ENCODE results near the gene BBOX1. TPM values are rescaled to one million over a fixed set of nuclear protein-coding genes. Genes with fewer than 3 reads are reported as not detected.

Gene BBOX1
- total and polyA plus RNA-seq, 2 of the 8 experiments (the other 6 are each of a cell fraction or from before 2014, with no cell fraction given), result not detected

DNA sequence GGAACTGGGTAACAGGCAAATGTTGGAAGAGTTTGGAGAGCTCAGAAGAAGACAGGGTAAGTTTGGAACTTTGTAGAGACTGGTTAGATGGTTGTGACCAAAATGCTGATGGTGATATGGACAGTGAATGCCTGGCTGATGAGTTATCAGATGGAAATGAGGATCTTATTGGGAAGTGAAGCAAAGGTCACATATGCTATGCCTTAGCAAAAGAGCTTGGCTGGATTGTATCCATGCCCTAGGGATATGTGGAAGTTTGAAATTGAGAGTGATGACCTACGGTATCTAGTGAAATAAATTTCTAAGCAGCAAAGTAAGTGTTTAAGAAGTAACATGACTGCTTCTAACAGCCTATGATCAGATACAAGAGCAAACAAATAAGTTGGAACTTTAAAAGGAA lies 17.8 kb downstream of the BBOX1 start:
- TF ChIP-seq YY1 (IDR thresholded peaks at IDR 0.05; ENCODE audit: low read depth, low read length) (no peak), RAD21 (IDR thresholded peaks at IDR 0.05 in 1 of 2, conservative IDR thresholded peaks at IDR 0.05 in 1 of 2; ENCODE audit: low read depth in 2 of 2, low read length in 2 of 2) (no peak), CBX5 (IDR thresholded peaks at IDR 0.05; ENCODE audit: low read depth, low read length) (no peak), JUN (IDR thresholded peaks at IDR 0.05; ENCODE audit: low read depth, low read length) (no peak), E2F6 (IDR thresholded peaks at IDR 0.05) (no peak), POU5F1 (IDR thresholded peaks at IDR 0.05; ENCODE audit: low read depth, low read length) (no peak), SRF (IDR thresholded peaks at IDR 0.05; ENCODE audit: low read depth, low read length) (no peak), RXRA (IDR thresholded peaks at IDR 0.05; ENCODE audit: insufficient read depth, low read depth, low read length) (no peak), KDM5A (IDR thresholded peaks at IDR 0.05; ENCODE audit: low read length) (no peak)
- Histone ChIP-seq H3K79me1 (ENCODE audit: low read depth, low read length) (no peaks in the 10 kb centered on the region), H3K56ac (replicated peaks; ENCODE audit: insufficient read length, low read depth, low read length) (no peak overlapping the region), H4K20me1 (replicated peaks in 1 of 2; ENCODE audit: control insufficient read depth in 1 of 2, insufficient read depth in 2 of 2, low read length in 2 of 2) (no peaks in the 10 kb centered on the region), H2BK5ac (ENCODE audit: low read depth, low read length) (no peak overlapping the region), H3K23me2 (ENCODE audit: low read depth, low read length) (no peaks in the 10 kb centered on the region), H3K4ac (replicated peaks; ENCODE audit: insufficient read length, low read depth, low read length) (no peak overlapping the region), H3K4me3 (ENCODE audit: extremely low read depth in 1 of 4, insufficient read depth in 2 of 4, low read depth in 3 of 4, low read length in 4 of 4) (no peak overlapping the region), H4K5ac (ENCODE audit: insufficient read length, low read depth, low read length) (no peak overlapping the region), H3K23ac (ENCODE audit: insufficient read length) (no peak overlapping the region), H2AFZ (ENCODE audit: low read length) (no peak overlapping the region), H2BK12ac (ENCODE audit: low read depth, low read length) (no peak overlapping the region), H2BK20ac (ENCODE audit: low read length) (no peak overlapping the region), H4K8ac (ENCODE audit: extremely low read depth, insufficient read depth, low read length) (no peak overlapping the region), H3K9me3 (ENCODE audit: insufficient read depth in 2 of 2, low read depth in 1 of 2, low read length in 1 of 2) (no peaks in the 10 kb centered on the region), H3K27ac (ENCODE audit: low read depth, low read length) (no peak overlapping the region), H4K91ac (replicated peaks; ENCODE audit: insufficient read length, low read length) (no peak overlapping the region), H2BK120ac (replicated peaks; ENCODE audit: low read depth, low read length) (no peak overlapping the region), H3K27me3 (replicated peaks in 1 of 4; ENCODE audit: control insufficient read depth in 3 of 4, extremely low read depth in 1 of 4, insufficient read depth in 3 of 4, low read length in 3 of 4) (no peaks in the 10 kb centered on the region), H3K36me3 (ENCODE audit: control insufficient read depth in 2 of 4, insufficient read depth in 4 of 4, low read length in 3 of 4) (no peaks in the 10 kb centered on the region), H3K4me2 (ENCODE audit: insufficient read depth in 1 of 2, low read depth in 2 of 2, low read length in 2 of 2) (no peak overlapping the region), H2AK5ac (ENCODE audit: low read depth, low read length) (no peak overlapping the region), H3K4me1 (replicated peaks in 1 of 4; ENCODE audit: control insufficient read depth in 3 of 4, insufficient read depth in 4 of 4, low read length in 3 of 4) (no peaks in the 10 kb centered on the region), H3K14ac (ENCODE audit: insufficient read length) (no peak overlapping the region), H3K79me2 (ENCODE audit: control insufficient read depth in 1 of 2, insufficient read depth in 2 of 2, low read length in 2 of 2) (no peaks in the 10 kb centered on the region), H3K9ac (replicated peaks in 1 of 4; ENCODE audit: extremely low read depth in 1 of 4, low read depth in 3 of 4, low read length in 3 of 4) (no peak overlapping the region), H3K18ac (ENCODE audit: extremely low read depth, low read length) (no peak overlapping the region), H2BK15ac (ENCODE audit: low read length) (no peak overlapping the region)
- FAIRE-seq, result no peak
- POLR2A ChIA-PET (ENCODE audit: partially characterized antibody), result no interaction called here
- CTCF ChIA-PET (ENCODE audit: partially characterized antibody), result interaction anchor here (0.6 to 1.2 kb wide), 2 partner anchors 18 to 111 kb away, joined by 3 to 4 read pairs; partner anchors contain the start of gene BBOX1
- no peak for DNase-seq (ENCODE audit: low read depth in 1 of 2, low spot score in 2 of 2)
- 90% methylated on average over 1 of the region's 1 CpG; no CpG with 5 or more reads in 1 of the 2 experiments for WGBS, 2 experiments (ENCODE audit: extremely low coverage in 1 of 2, insufficient coverage in 1 of 2, insufficient read length in 1 of 2, insufficient replicate concordance in 2 of 2, low coverage in 1 of 2, low lambda C conversion rate in 2 of 2, missing lambda C conversion rate in 1 of 2)

All from H1 (cell line).